ENCODE data around the gene ZNF747.

ZNF747 gene

DNA sequence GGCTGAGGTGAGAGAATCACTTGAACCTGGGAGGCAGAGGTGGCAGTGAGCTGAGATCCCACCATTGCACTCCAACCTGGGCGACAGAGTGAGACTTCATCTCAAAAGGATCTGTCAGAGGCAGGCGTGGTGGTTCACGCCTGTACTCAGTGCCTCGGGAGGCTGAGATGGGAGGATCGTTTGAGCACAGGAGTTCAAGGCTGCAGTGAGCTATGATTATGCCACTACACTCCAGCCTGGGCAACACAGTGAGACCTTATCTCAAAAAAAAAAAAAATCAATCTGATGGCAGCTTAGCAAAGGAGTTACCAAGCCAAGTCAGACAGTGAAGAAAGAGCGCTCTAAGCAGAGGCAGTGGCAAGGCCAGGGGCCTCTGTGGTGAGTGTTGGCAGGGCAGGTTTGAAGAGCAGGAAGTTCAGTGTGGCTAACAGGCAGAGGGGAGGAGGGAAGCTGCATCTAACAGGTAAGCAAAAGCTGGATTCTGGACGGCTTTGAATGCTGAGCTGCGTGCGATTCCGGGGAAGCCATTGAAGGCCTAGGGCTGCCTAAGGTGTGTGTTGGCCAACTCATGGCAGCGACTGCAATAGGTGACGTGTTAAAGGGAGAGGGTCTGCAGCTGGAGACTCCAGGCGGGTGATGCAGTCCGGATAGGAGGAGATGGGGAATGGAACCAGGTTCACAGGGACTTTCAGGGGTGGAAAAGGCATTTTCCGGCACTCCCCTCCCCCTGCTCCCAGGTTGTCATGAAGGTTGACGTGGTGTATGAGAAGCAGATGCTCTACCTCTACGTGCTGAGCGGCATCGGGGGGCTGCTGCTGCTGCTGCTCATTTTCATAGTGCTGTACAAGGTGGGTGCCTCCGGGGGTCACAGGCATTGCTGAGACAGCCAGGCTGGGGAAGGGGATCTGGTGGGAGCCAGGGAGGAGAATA, 15.3 kb downstream of the ZNF747 start:
- no peak for DNase-seq (ENCODE audit: low spot score)
- H3K27ac ChIP-seq: no peak overlapping the region
- ChIA-PET POLR2A (ENCODE audit: low non-redundant PET) (no interaction called here), CTCF (no interaction called here)
- TF ChIP-seq, protein P1, sequence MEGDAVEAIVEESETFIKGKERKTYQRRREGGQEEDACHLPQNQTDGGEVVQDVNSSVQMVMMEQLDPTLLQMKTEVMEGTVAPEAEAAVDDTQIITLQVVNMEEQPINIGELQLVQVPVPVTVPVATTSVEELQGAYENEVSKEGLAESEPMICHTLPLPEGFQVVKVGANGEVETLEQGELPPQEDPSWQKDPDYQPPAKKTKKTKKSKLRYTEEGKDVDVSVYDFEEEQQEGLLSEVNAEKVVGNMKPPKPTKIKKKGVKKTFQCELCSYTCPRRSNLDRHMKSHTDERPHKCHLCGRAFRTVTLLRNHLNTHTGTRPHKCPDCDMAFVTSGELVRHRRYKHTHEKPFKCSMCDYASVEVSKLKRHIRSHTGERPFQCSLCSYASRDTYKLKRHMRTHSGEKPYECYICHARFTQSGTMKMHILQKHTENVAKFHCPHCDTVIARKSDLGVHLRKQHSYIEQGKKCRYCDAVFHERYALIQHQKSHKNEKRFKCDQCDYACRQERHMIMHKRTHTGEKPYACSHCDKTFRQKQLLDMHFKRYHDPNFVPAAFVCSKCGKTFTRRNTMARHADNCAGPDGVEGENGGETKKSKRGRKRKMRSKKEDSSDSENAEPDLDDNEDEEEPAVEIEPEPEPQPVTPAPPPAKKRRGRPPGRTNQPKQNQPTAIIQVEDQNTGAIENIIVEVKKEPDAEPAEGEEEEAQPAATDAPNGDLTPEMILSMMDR (conservative IDR thresholded peaks at IDR 0.05; ENCODE audit: low read depth): no peak

DNA sequence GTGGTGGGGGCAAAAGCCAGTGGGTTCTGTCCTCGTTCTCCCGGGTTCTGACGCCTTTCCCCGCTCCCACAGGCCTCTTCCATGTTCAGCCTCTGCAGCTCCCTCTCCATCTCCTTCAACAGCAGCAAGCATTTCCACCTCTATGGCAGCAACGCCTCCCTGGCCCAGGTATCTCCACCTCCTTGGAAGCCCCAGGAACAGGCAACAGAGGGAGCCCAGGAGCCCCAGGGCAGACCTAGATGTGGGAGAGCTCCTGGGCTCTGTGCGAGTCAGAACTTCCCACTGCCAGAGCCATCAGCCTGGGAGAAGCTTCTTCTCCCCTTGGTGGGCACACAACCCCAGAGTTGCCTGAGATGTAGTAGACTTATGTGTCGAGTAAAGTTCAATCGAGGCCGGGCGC, 16.1 kb downstream of the ZNF747 start:
- ChIA-PET POLR2A (ENCODE audit: low non-redundant PET) (no interaction called here), CTCF (interaction anchor here (0.7 to 0.8 kb wide), 3 partner anchors 8 to 69 kb away, joined by 3 to 5 read pairs (median 3); no protein-coding TSS in a partner anchor)
- TF ChIP-seq, protein P1 (conservative IDR thresholded peaks at IDR 0.05; ENCODE audit: low read depth): no peak
- H3K27ac ChIP-seq: no peak overlapping the region
- no peak for DNase-seq (ENCODE audit: low spot score)

DNA sequence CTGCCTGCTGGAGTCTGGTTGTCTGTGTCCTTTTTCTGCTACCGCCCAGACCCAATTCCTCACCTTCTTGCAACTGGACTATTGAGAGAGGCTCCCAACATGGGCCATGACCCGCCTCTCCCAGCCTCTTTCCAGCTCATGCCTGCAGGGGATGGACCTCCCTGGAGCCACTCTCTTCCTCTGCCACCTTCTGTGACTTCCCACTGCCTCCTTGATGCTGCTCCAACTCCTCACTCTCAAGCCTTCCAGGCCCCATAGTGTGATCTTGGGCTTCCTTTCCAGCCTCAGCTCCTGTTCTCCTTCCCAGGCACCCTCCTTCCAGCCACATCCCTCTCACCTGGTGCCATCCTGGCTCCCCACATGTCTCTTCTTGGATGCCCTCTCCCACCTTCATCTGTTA, 19.4 kb downstream of the ZNF747 start:
- CTCF ChIA-PET: interaction anchor here (0.6 kb wide), 1 partner anchor 46 kb away, joined by 4 read pairs; no protein-coding TSS in a partner anchor
- DNase-seq (ENCODE audit: low spot score): no peak
- no peak overlapping the region for H3K27ac ChIP-seq
- POLR2A ChIA-PET (ENCODE audit: low non-redundant PET): no interaction called here
- TF ChIP-seq, protein P1 (conservative IDR thresholded peaks at IDR 0.05; ENCODE audit: low read depth): no peak

DNA sequence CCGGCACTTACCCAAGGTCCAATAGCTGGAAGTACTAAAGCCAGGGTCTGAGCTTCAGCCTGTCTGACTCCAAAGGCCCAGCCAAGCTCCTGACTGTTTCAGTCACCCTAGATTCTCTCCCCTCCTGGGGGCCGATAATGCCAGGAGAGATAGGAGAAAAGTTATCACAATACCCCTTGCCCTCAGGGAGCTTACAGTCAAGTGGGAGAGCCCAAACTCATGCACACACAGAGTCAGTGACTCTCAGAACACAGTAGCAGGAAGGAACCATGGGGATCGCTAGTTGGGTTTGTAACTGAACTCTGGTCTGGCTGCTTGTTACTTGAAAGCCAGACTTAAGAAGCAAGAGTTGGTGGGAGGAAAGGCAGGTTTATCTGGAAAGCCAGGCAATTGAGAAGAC, 23.1 kb downstream of the ZNF747 start:
- ChIA-PET CTCF (interaction anchor here (0.5 to 0.6 kb wide), 2 partner anchors 84 to 170 kb away, joined by 3 read pairs; no protein-coding TSS in a partner anchor), POLR2A (ENCODE audit: low non-redundant PET) (no interaction called here)
- no peak overlapping the region for H3K27ac ChIP-seq
- TF ChIP-seq, protein P1 (conservative IDR thresholded peaks at IDR 0.05; ENCODE audit: low read depth): no peak
- no peak for DNase-seq (ENCODE audit: low spot score)

DNA sequence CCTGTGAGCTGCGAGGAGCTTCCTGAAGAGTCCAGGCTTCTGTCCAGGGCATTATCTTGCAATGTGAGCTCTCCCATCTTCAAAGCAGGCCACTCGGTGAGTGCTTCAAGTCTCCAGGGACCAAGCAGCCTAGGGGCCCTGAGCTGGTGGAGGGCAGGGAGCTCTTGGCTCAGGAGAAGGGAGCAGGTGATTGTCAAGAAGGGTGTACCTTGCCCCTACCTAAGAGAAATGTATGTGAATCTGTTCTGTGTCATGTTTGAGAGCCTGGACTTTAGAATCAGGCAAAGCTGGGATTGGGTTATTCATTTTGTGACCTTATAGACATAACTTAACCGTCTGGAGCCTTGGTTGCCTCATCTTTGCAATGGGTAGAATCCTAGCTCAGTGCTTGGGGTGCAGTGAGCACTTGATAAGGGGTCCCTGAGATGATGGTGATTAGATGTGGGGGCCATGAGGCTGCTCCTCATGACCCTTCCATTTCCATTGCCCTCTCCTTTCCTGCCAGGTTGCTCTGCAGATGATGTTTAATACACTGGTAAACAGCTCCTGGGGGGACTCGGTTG, 24.2 kb downstream of the ZNF747 start:
- TF ChIP-seq, protein P1 (conservative IDR thresholded peaks at IDR 0.05; ENCODE audit: low read depth): no peak
- ChIA-PET CTCF (interaction anchor here (0.7 kb wide), 1 partner anchor 8 kb away, joined by 3 read pairs; no protein-coding TSS in a partner anchor), POLR2A (ENCODE audit: low non-redundant PET) (no interaction called here)
- no peak overlapping the region for H3K27ac ChIP-seq
- no peak for DNase-seq (ENCODE audit: low spot score)

DNA sequence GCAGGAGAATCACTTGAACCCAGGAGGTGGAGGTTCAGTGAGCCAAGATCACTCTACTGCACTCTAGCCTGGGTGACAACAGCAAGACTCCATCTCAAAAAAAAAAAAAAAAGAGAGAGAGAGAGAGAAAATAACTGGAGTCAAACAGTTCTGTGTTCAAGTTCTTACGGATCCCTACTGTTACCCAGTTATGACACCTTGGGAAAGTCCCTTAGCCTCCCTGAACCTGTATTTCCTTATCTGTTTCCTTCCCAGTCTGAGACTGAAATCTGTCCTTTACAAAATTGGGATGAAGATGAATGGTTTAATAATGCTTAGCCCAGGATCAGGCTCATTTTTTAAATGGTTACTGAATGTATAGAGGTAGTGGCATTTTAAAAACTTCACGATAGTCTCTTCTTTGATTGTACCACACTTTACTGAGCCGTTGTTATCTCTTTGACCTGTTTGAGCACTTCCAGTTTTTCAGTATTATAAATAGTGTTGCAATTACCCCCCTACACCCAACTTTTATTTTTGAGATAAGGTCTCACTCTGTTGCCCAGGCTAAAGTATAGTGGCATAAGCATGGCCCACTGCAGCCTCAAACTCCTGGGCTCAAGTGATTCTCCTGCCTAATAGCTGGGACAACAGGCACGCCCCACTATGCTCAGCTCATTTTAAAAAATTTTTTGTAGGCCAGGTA, 25.4 kb downstream of the ZNF747 start:
- TF ChIP-seq, protein P1 (conservative IDR thresholded peaks at IDR 0.05; ENCODE audit: low read depth): no peak
- CTCF ChIA-PET: no interaction called here
- no peak for DNase-seq (ENCODE audit: low spot score)
- H3K27ac ChIP-seq: no peak overlapping the region
- POLR2A ChIA-PET (ENCODE audit: low non-redundant PET): no interaction called here

All from RWPE1 (cell line).